H1 (cell line): ENCODE measurements around the gene LRBA. TPM values are rescaled to one million over a fixed set of nuclear protein-coding genes. Genes with fewer than 3 reads are reported as not detected.

ENCODE experiments used
- CTCF ChIA-PET: fragments of 300-600 bp; sonication (Branson Sonifier 250); formaldehyde crosslinking; loops from one replicate; lab custom pipeline; 2021; ENCODE audit not compliant: partially characterized antibody; lab: Charles Lee
- POLR2A ChIA-PET: fragments of 300-600 bp; sonication (Branson Sonifier 250); formaldehyde crosslinking; loops from one replicate; lab custom pipeline; 2021; ENCODE audit warnings: inconsistent platforms; ENCODE audit not compliant: partially characterized antibody; lab: Charles Lee
- DNase-seq, 2 experiments: peaks; one replicate each; pipeline versions ENCODE4 v3.0.0 to v3.0.0-alpha.2; 2010 to 2022; ENCODE audit warnings: low spot score in 2 of 2, low read depth in 1 of 2, mixed read lengths in 1 of 2
- FAIRE-seq: peaks from 2 replicates; lab custom pipeline; 2011; peaks lifted over from hg19 to GRCh38; lab: Jason Lieb, UNC
- H2AFZ ChIP-seq: 2 replicates; pipeline ENCODE4 v1.8.1; 2012; ENCODE audit warnings: low read length, inconsistent platforms
- H2AK5ac ChIP-seq: 2 replicates; pipeline ENCODE4 v1.6.1; 2013; ENCODE audit warnings: low read depth, low read length
- H2BK120ac ChIP-seq: replicated peaks from 2 replicates; pipeline ENCODE3; 2013; ENCODE audit warnings: low read depth, low read length, inconsistent platforms
- H2BK12ac ChIP-seq: 2 replicates; pipeline ENCODE4 v1.6.1; 2013; ENCODE audit warnings: low read depth, low read length
- H2BK15ac ChIP-seq: 2 replicates; pipeline ENCODE4 v1.6.1; 2013; ENCODE audit warnings: low read length
- H2BK20ac ChIP-seq: 2 replicates; pipeline ENCODE4 v1.6.1; 2013; ENCODE audit warnings: low read length
- H2BK5ac ChIP-seq: 2 replicates; pipeline ENCODE4 v1.6.1; 2013; ENCODE audit warnings: low read depth, low read length
- H3K14ac ChIP-seq: 2 replicates; pipeline ENCODE4 v1.6.1; 2013; ENCODE audit warnings: inconsistent platforms; ENCODE audit not compliant: insufficient read length
- H3K18ac ChIP-seq: 2 replicates; pipeline ENCODE4 v1.6.1; 2013; ENCODE audit warnings: low read length; ENCODE audit errors: extremely low read depth
- H3K23ac ChIP-seq: 2 replicates; pipeline ENCODE4 v1.6.1; 2013; ENCODE audit warnings: inconsistent platforms; ENCODE audit not compliant: insufficient read length
- H3K23me2 ChIP-seq: 2 replicates; pipeline ENCODE4 v1.6.1; 2013; ENCODE audit warnings: low read depth, low read length
- H3K27ac ChIP-seq: 2 replicates; pipeline ENCODE4 v1.6.1; 2011; ENCODE audit warnings: low read depth, low read length, inconsistent platforms
- H3K27me3 ChIP-seq, 4 experiments: replicated peaks in 1 of 4; 1 replicate in 1 of 4; 2 replicates in 3 of 4; pipeline versions ENCODE4 v1.6.1 to v1.8.1; 2011 to 2013; ENCODE audit warnings: low read length in 3 of 4, mild to moderate bottlenecking in 3 of 4, inconsistent platforms in 2 of 4, mixed read lengths in 2 of 4, moderate library complexity in 1 of 4; ENCODE audit not compliant: control insufficient read depth in 3 of 4, insufficient read depth in 3 of 4; ENCODE audit errors: extremely low read depth in 1 of 4
- H3K36me3 ChIP-seq, 4 experiments: 2 replicates each; pipeline versions ENCODE4 v1.6.1 to v1.8.1; 2011 to 2013; ENCODE audit warnings: mild to moderate bottlenecking in 4 of 4, low read length in 3 of 4, moderate library complexity in 2 of 4, control low read depth in 1 of 4, inconsistent platforms in 1 of 4; ENCODE audit not compliant: insufficient read depth in 4 of 4, control insufficient read depth in 2 of 4
- H3K4ac ChIP-seq: replicated peaks from 2 replicates; pipeline ENCODE3; 2013; ENCODE audit warnings: low read length, low read depth, mixed read lengths, inconsistent platforms; ENCODE audit not compliant: insufficient read length
- H3K4me1 ChIP-seq, 4 experiments: replicated peaks in 1 of 4; 1 replicate in 1 of 4; 2 replicates in 3 of 4; pipeline versions ENCODE4 v1.6.1 to v1.8.1; 2011 to 2013; ENCODE audit warnings: low read length in 3 of 4, inconsistent platforms in 2 of 4, mixed read lengths in 1 of 4; ENCODE audit not compliant: insufficient read depth in 4 of 4, control insufficient read depth in 3 of 4
- H3K4me2 ChIP-seq, 2 experiments: 2 replicates each; pipeline versions ENCODE4 v1.6.1 to v1.8.1; 2011 to 2013; ENCODE audit warnings: low read depth in 2 of 2, low read length in 2 of 2, control low read depth in 1 of 2, inconsistent platforms in 1 of 2, mild to moderate bottlenecking in 1 of 2; ENCODE audit not compliant: insufficient read depth in 1 of 2
- H3K4me3 ChIP-seq, 4 experiments: fragments of 200-600, 300-600 bp in 1 of 4; sonication (generic), shearing (Covaris generic), sonication (Bioruptor Twin) in 1 of 4; 2 replicates each; pipeline versions ENCODE4 v1.5.1 to v1.8.1; 2011 to 2016; ENCODE audit warnings: low read length in 4 of 4, low read depth in 3 of 4, control low read depth in 2 of 4, inconsistent platforms in 2 of 4, mild to moderate bottlenecking in 2 of 4, mixed read lengths in 1 of 4, moderate library complexity in 1 of 4; ENCODE audit not compliant: insufficient read depth in 2 of 4; ENCODE audit errors: extremely low read depth in 1 of 4
- H3K56ac ChIP-seq: replicated peaks from 2 replicates; pipeline ENCODE3; 2013; ENCODE audit warnings: low read depth, mild to moderate bottlenecking, mixed read lengths, low read length, inconsistent platforms; ENCODE audit not compliant: insufficient read length
- H3K79me1 ChIP-seq: 2 replicates; pipeline ENCODE4 v1.6.1; 2013; ENCODE audit warnings: low read depth, low read length, control low read depth
- H3K79me2 ChIP-seq, 2 experiments: 2 replicates each; pipeline versions ENCODE4 v1.6.1 to v1.8.1; 2012 to 2013; ENCODE audit warnings: low read length in 2 of 2, mild to moderate bottlenecking in 2 of 2, inconsistent platforms in 1 of 2; ENCODE audit not compliant: insufficient read depth in 2 of 2, control insufficient read depth in 1 of 2
- H3K9ac ChIP-seq, 4 experiments: replicated peaks in 1 of 4; 1 replicate in 1 of 4; 2 replicates in 3 of 4; pipeline versions ENCODE4 v1.6.1 to v1.8.1; 2011 to 2013; ENCODE audit warnings: low read depth in 3 of 4, low read length in 3 of 4, control low read depth in 2 of 4, mild to moderate bottlenecking in 2 of 4, moderate library complexity in 2 of 4, inconsistent platforms in 1 of 4; ENCODE audit errors: extremely low read depth in 1 of 4
- H3K9me3 ChIP-seq, 2 experiments: 2 replicates each; pipeline versions ENCODE4 v1.6.1 to v1.8.1; 2012 to 2013; ENCODE audit warnings: mild to moderate bottlenecking in 2 of 2, moderate library complexity in 2 of 2, control low read depth in 1 of 2, inconsistent platforms in 1 of 2, low read depth in 1 of 2, low read length in 1 of 2, mixed read lengths in 1 of 2; ENCODE audit not compliant: insufficient read depth in 2 of 2
- H4K20me1 ChIP-seq, 2 experiments: replicated peaks in 1 of 2; 2 replicates each; pipeline versions ENCODE3 to v1.8.1; 2011 to 2013; ENCODE audit warnings: inconsistent platforms in 2 of 2, low read length in 2 of 2, mild to moderate bottlenecking in 1 of 2; ENCODE audit not compliant: insufficient read depth in 2 of 2, control insufficient read depth in 1 of 2
- H4K5ac ChIP-seq: 2 replicates; pipeline ENCODE4 v1.6.1; 2013; ENCODE audit warnings: low read length, low read depth, mixed read lengths, inconsistent platforms; ENCODE audit not compliant: insufficient read length
- H4K8ac ChIP-seq: 2 replicates; pipeline ENCODE4 v1.8.0; 2013; ENCODE audit warnings: mild to moderate bottlenecking, moderate library complexity, low read length, inconsistent platforms; ENCODE audit not compliant: insufficient read depth; ENCODE audit errors: extremely low read depth
- H4K91ac ChIP-seq: replicated peaks from 2 replicates; pipeline ENCODE3; 2013; ENCODE audit warnings: low read length, mixed read lengths, inconsistent platforms; ENCODE audit not compliant: insufficient read length
- ASH2L ChIP-seq: fragments of 200-600, 300-600 bp; sonication (generic); IDR thresholded peaks from one replicate; pipeline ENCODE4 v1.7.1; 2017; ENCODE audit warnings: low read length
- CBX5 ChIP-seq: fragments of 300-800, 300-1000 bp; sonication (generic); IDR thresholded peaks from 2 replicates; pipeline ENCODE4 v1.7.1; 2016; ENCODE audit warnings: antibody characterized with exemption, low read length, low read depth
- CTBP2 ChIP-seq: IDR thresholded peaks from 2 replicates; pipeline ENCODE4 v1.7.0; 2011; ENCODE audit warnings: borderline replicate concordance, mild to moderate bottlenecking, moderate library complexity, mixed read lengths, low read length; ENCODE audit not compliant: insufficient read depth, insufficient read length
- GABPA ChIP-seq: IDR thresholded peaks from 2 replicates; pipeline ENCODE4 v1.6.1; 2011; ENCODE audit warnings: mild to moderate bottlenecking, low read length, moderate library complexity, borderline replicate concordance; ENCODE audit not compliant: insufficient read depth
- PHF8 ChIP-seq: fragments of 200-600 bp; sonication (generic); conservative IDR thresholded peaks from 2 replicates; pipeline ENCODE4 v1.7.1; 2012; ENCODE audit warnings: low read depth, mild to moderate bottlenecking, inconsistent platforms, low read length, moderate library complexity
- RBBP5 ChIP-seq: IDR thresholded peaks from 2 replicates; pipeline ENCODE4 v1.7.1; 2012; ENCODE audit warnings: low read depth, mild to moderate bottlenecking, inconsistent platforms, low read length, moderate library complexity, borderline replicate concordance
- SAP30 ChIP-seq: fragments of 300-600 bp; sonication (generic); IDR thresholded peaks from 2 replicates; pipeline ENCODE4 v1.7.1; 2012; ENCODE audit warnings: low read length, moderate library complexity, mild to moderate bottlenecking, inconsistent platforms; ENCODE audit not compliant: insufficient read depth, insufficient replicate concordance
- WGBS, 2 experiments: shearing (Covaris generic) in 1 of 2; methylation state at CpG; one replicate each; pipeline versions ENCODE4 v1.1.6 to v1.1.7; 2013 to 2015; ENCODE audit warnings: low lambda C conversion rate in 2 of 2, mixed read lengths in 2 of 2, inconsistent platforms in 1 of 2, low coverage in 1 of 2, missing lambda C conversion rate in 1 of 2; ENCODE audit not compliant: insufficient replicate concordance in 2 of 2, insufficient coverage in 1 of 2, insufficient read length in 1 of 2; ENCODE audit errors: extremely low coverage in 1 of 2, missing lambda C conversion rate in 1 of 2; 5-methylcytosine and 5-hydroxymethylcytosine counted together
- polyA plus RNA-seq, 7 experiments: library from polyadenylated mRNA; depleted of rRNA in 3 of 7; stranded (reverse) in 5 of 7; unstranded in 2 of 7; fragments of >200 nt in 5 of 7; fragments of 200-250 nt in 2 of 7; gene quantifications; 1 replicate in 5 of 7; 2 replicates in 1 of 7; 4 replicates in 1 of 7; pipeline versions ENCODE4 v1.2.1 to v1.2.3, GENCODE V29; 2011 to 2013; ENCODE audit warnings: missing spikeins in 2 of 7, mixed read lengths in 2 of 7
- total RNA-seq: library from RNA; stranded (reverse); fragmentation: NEBNext Ultra II Directional; extraction: Animal tissue kit (Norgen Biotek cat#: 25700); gene quantifications from 2 replicates; pipeline ENCODE4 v1.2.1, GENCODE V29; 2021
- TF ChIP-seq, protein P1 (sequence below), 3 experiments: IDR thresholded peaks; 1 replicate in 2 of 3; 2 replicates in 1 of 3; pipeline versions ENCODE4 v1.5.1 to v1.6.1; 2011; ENCODE audit warnings: low read length in 3 of 3, mild to moderate bottlenecking in 3 of 3, inconsistent platforms in 2 of 3, low read depth in 1 of 3, moderate library complexity in 1 of 3; ENCODE audit not compliant: insufficient read depth in 1 of 3; ENCODE audit errors: control extremely low read depth in 1 of 3

LRBA gene
- total and polyA plus RNA-seq, 2 of the 8 experiments (the other 6 are each of a cell fraction or from before 2014, with no cell fraction given): 54.6 to 83.2 TPM

DNA sequence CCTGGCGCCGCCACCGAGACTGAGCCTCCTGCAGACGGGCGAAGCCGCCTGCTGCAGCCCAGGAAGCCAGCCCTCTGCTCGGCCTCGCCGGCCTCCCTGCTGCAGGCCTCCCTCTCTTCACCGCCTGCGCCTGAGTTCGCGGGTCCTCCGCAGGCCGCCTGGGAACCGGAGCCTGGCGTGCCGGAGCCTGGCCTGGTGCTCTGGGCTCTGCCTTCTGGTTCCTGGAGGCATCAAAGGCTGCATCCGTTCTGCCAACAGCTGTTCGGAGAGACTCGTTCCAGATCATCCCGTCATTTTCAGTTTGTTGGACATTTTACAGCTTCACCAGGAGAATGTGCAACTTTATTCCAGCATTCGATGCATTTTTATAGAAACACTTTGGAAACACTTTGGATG, 758.9 kb downstream of the LRBA start:
- Histone ChIP-seq H2AK5ac (no peak overlapping the region), H3K27ac (no peak overlapping the region), H2BK120ac (no peak overlapping the region), H2BK5ac (no peak overlapping the region), H2BK20ac (no peak overlapping the region), H3K79me2 (no peaks in the 10 kb centered on the region), H3K4me2 (no peak overlapping the region), H2AFZ (no peak overlapping the region), H3K23ac (no peak overlapping the region), H3K14ac (no peak overlapping the region), H4K91ac (no peak overlapping the region), H3K4me3 (no peak overlapping the region), H3K27me3 (no peaks in the 10 kb centered on the region), H4K5ac (no peak overlapping the region), H4K8ac (no peak overlapping the region), H2BK12ac (no peak overlapping the region), H2BK15ac (no peak overlapping the region), H4K20me1 (no peaks in the 10 kb centered on the region), H3K9me3 (no peaks in the 10 kb centered on the region), H3K4me1 (peaks cover 0 to 10% (median 4%) of the 10 kb centered on the region in 4 experiments; a peak in 6 of 7 replicates), H3K56ac (no peak overlapping the region), H3K23me2 (no peaks in the 10 kb centered on the region; the same call in 1 of the 2 replicates), H3K4ac (no peak overlapping the region), H3K79me1 (no peaks in the 10 kb centered on the region), H3K36me3 (no peaks in the 10 kb centered on the region), H3K18ac (peak overlapping the region; percentile 19; the same call in 1 of the 2 replicates), H3K9ac (no peak overlapping the region)
- CTCF ChIA-PET: interaction anchor here (0.7 to 4.8 kb wide), 4 partner anchors 13 to 253 kb away, joined by 3 to 34 read pairs (median 4); no protein-coding TSS in a partner anchor
- no peak for FAIRE-seq
- WGBS, 2 experiments: 95% methylated on average over 14 of the region's 23 CpGs; no CpG with 5 or more reads in 1 of the 2 experiments
- DNase-seq: no peak
- POLR2A ChIA-PET: no interaction called here
- TF ChIP-seq ASH2L: no peak
- TF ChIP-seq CTBP2: no peak
- TF ChIP-seq, protein P1, sequence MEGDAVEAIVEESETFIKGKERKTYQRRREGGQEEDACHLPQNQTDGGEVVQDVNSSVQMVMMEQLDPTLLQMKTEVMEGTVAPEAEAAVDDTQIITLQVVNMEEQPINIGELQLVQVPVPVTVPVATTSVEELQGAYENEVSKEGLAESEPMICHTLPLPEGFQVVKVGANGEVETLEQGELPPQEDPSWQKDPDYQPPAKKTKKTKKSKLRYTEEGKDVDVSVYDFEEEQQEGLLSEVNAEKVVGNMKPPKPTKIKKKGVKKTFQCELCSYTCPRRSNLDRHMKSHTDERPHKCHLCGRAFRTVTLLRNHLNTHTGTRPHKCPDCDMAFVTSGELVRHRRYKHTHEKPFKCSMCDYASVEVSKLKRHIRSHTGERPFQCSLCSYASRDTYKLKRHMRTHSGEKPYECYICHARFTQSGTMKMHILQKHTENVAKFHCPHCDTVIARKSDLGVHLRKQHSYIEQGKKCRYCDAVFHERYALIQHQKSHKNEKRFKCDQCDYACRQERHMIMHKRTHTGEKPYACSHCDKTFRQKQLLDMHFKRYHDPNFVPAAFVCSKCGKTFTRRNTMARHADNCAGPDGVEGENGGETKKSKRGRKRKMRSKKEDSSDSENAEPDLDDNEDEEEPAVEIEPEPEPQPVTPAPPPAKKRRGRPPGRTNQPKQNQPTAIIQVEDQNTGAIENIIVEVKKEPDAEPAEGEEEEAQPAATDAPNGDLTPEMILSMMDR (IDR thresholded peaks at IDR 0.05; ENCODE audit: control extremely low read depth in 1 of 3, insufficient read depth in 1 of 3, low read depth in 1 of 3, low read length in 3 of 3): no peak
- TF ChIP-seq PHF8: no peak
- TF ChIP-seq RBBP5: no peak
- no peak for TF ChIP-seq CBX5
- no peak for TF ChIP-seq GABPA
- TF ChIP-seq SAP30: no peak
